MM.1S (cell line): ENCODE results near the gene INCA1.

Experiments
- DNase-seq: peaks from one replicate; pipeline ENCODE4 v3.0.0-alpha.2; 2015
- H2AFZ ChIP-seq: fragments of 300-600 bp; sonication (generic); 2 replicates; pipeline ENCODE4 v1.6.0; 2016; ENCODE audit warnings: antibody characterized with exemption, low read length
- H3F3A ChIP-seq: fragments of 300-600 bp; sonication (generic); 2 replicates; pipeline ENCODE4 v1.6.1; 2016; ENCODE audit warnings: mild to moderate bottlenecking, antibody characterized with exemption, low read length, moderate library complexity, mixed read lengths; ENCODE audit not compliant: insufficient read depth
- H3K27ac ChIP-seq: fragments of 300-600 bp; sonication (generic); 2 replicates; pipeline ENCODE4 v1.5.1; 2016; ENCODE audit warnings: mild to moderate bottlenecking, low read length
- H3K27me3 ChIP-seq: fragments of 300-600 bp; sonication (generic); replicated peaks from 2 replicates; pipeline ENCODE4 v1.6.0; 2016; ENCODE audit warnings: low read length; ENCODE audit not compliant: insufficient read depth
- H3K36me3 ChIP-seq: fragments of 300-600 bp; sonication (generic); replicated peaks from 2 replicates; pipeline ENCODE4 v1.6.1; 2016; ENCODE audit warnings: mild to moderate bottlenecking, low read length, mixed read lengths; ENCODE audit not compliant: insufficient read depth
- H3K4me1 ChIP-seq: fragments of 300-600 bp; sonication (generic); 2 replicates; pipeline ENCODE4 v1.6.1; 2016; ENCODE audit warnings: low read length, mixed read lengths
- H3K4me2 ChIP-seq: fragments of 300-600 bp; sonication (generic); 2 replicates; pipeline ENCODE4 v1.6.0; 2016; ENCODE audit warnings: low read depth, low read length
- H3K4me3 ChIP-seq: fragments of 300-600 bp; sonication (generic); 2 replicates; pipeline ENCODE4 v1.5.1; 2016; ENCODE audit warnings: low read length, mixed read lengths
- H3K79me2 ChIP-seq: fragments of 300-600 bp; sonication (generic); 2 replicates; pipeline ENCODE4 v1.6.1; 2016; ENCODE audit warnings: mixed run types, low read length, mixed read lengths
- H3K9ac ChIP-seq: fragments of 300-600 bp; sonication (generic); 2 replicates; pipeline ENCODE4 v1.6.1; 2016; ENCODE audit warnings: low read length, mixed read lengths
- H3K9me2 ChIP-seq: fragments of 300-600 bp; sonication (generic); replicated peaks from 2 replicates; pipeline ENCODE4 v1.6.1; 2016; ENCODE audit warnings: mild to moderate bottlenecking, low read length, mixed read lengths; ENCODE audit not compliant: insufficient read depth
- H3K9me3 ChIP-seq: fragments of 300-600 bp; sonication (generic); replicated peaks from 2 replicates; pipeline ENCODE4 v1.6.1; 2016; ENCODE audit warnings: mild to moderate bottlenecking, low read length, mixed read lengths; ENCODE audit not compliant: insufficient read depth
- H4K20me1 ChIP-seq: fragments of 300-600 bp; sonication (generic); 2 replicates; pipeline ENCODE4 v1.6.1; 2016; ENCODE audit warnings: mild to moderate bottlenecking, low read length, moderate library complexity, mixed read lengths; ENCODE audit not compliant: insufficient read depth
- EZH2 ChIP-seq: fragments of 300-600 bp; sonication (generic); optimal IDR thresholded peaks from 2 replicates; pipeline ENCODE3; 2017; ENCODE audit warnings: low read depth, mild to moderate bottlenecking, antibody characterized with exemption, low read length, mixed read lengths
- EZH2phosphoT487 ChIP-seq: fragments of 300-600 bp; sonication (generic); IDR thresholded peaks from 2 replicates; pipeline ENCODE4 v1.6.1; 2018; ENCODE audit warnings: antibody characterized with exemption, low read length
- TF ChIP-seq, protein P1 (sequence below): fragments of 300-600 bp; sonication (generic); IDR thresholded peaks from 2 replicates; pipeline ENCODE4 v1.5.1; 2016; ENCODE audit warnings: antibody characterized with exemption, low read length, mixed read lengths

The INCA1 gene

DNA sequence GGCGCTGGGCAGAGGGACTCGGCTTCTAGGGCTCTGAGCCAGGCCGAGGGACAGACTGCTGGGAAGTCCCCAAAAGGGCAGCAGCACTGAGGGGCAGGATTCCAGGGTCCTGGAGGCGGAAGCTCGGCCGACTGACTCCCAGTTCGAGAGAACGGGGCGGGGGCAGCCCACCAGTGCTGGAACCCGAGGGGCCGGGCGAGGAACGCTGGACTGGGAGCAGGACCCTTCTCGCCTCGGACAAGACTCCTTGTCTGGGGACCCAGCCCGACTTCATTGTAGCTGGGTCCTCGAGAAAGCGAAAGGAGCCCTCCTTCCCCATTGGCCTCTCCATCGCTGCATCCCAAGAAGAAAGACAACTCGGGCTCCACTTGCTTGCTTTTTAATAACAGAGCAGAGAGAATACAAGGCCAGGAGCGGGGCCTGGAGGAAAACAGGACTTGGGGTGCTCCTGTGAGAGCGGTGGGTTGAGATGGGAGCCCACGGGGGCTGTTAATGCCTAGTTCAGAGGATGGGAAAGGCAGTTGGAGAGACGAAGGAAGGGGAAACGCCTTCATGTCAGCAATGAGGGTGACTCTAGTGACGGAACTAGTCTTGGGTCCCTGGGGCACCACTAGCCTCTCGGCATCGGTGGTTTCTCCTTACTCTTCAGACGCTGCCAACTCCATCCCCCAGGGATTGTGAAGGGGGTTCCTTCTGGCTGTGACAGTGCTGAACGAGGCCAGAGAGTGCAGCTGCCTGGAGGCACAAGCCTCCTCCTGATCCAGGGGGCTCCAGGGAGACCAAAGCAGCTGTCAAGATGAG, 9.4 kb downstream of the INCA1 start:
- DNase-seq = no peak
- Histone ChIP-seq H3K9ac (peak overlapping the region; percentile 83), H3K27ac (peak overlapping the region; percentile 41; the same call in 1 of the 2 replicates)

DNA sequence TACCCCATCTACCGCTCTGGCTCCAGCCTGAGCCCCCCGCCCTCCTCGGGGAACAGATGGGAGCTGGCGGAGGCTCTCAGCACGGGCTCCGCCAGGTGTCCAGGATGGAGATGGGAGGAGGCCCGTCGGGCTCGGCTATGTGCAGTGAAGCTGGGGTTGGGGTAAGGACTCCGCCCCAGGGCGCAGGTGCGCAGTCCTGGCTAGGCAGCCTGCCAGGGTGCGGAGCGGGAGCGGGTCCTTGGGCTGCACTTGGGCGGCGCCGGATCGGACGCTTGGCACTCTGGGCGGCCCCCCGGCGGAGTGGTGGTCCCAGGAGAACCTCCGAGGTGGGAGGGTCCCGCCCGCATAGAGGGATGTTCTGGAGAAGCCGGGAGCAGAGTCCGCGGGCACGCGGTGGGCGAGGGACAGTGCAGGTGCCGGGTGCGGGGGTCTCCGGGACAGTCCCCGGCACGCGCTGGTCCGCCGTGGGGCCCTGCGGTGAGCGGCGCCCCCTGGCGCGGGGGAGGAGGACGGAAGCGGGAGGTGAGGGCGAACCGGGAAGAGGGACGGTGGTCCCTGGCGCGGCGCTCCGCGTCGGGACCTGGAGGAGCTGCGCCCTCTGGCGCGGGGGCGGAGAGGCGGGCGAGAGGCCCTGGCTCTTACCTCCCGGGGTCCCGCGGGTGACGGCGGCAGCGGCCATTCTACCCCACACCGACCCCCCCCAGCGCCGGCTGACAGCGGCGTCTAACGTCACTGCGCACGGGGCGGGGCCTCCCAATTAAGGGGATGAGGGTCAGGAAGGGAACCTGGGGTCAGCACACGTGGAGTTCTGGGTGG, 10.2 kb downstream of the INCA1 start, which contains the start of gene CAMTA2:
TSS of gene CAMTA2 (minus strand) at position 725 of the 816 bp plus-strand sequence. CDS start 1,453 bp downstream, outside the sequence.
- no peaks in the 10 kb centered on the region for H3K27me3 ChIP-seq
- peak; percentile 75 for DNase-seq
- H3K27ac ChIP-seq = peak within 1 kb of the TSS; percentile 41; the same call in 1 of the 2 replicates

More for the DNA sequence above, 9.4 kb downstream of the INCA1 start:
- Histone ChIP-seq H3K4me3 (peak overlapping the region; percentile 92), H3K9me3 (no peaks in the 10 kb centered on the region), H3K27me3 (no peaks in the 10 kb centered on the region), H3K36me3 (no peaks in the 10 kb centered on the region), H3K4me2 (peak overlapping the region; percentile 98), H3F3A (0 out of 2 replicates have a peak, but pooled peaks cover 5% of the 10 kb centered on the region), H4K20me1 (no peaks in the 10 kb centered on the region), H3K79me2 (peaks cover 14% of the 10 kb centered on the region; the same call in 1 of the 2 replicates), H3K9me2 (no peaks in the 10 kb centered on the region), H2AFZ (peak overlapping the region; percentile 96), H3K4me1 (peaks cover 16% of the 10 kb centered on the region; the same call in 1 of the 2 replicates)
- TF ChIP-seq EZH2phosphoT487 = no peak
- TF ChIP-seq, protein P1, sequence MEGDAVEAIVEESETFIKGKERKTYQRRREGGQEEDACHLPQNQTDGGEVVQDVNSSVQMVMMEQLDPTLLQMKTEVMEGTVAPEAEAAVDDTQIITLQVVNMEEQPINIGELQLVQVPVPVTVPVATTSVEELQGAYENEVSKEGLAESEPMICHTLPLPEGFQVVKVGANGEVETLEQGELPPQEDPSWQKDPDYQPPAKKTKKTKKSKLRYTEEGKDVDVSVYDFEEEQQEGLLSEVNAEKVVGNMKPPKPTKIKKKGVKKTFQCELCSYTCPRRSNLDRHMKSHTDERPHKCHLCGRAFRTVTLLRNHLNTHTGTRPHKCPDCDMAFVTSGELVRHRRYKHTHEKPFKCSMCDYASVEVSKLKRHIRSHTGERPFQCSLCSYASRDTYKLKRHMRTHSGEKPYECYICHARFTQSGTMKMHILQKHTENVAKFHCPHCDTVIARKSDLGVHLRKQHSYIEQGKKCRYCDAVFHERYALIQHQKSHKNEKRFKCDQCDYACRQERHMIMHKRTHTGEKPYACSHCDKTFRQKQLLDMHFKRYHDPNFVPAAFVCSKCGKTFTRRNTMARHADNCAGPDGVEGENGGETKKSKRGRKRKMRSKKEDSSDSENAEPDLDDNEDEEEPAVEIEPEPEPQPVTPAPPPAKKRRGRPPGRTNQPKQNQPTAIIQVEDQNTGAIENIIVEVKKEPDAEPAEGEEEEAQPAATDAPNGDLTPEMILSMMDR = no peak
- no peak for TF ChIP-seq EZH2

DNA sequence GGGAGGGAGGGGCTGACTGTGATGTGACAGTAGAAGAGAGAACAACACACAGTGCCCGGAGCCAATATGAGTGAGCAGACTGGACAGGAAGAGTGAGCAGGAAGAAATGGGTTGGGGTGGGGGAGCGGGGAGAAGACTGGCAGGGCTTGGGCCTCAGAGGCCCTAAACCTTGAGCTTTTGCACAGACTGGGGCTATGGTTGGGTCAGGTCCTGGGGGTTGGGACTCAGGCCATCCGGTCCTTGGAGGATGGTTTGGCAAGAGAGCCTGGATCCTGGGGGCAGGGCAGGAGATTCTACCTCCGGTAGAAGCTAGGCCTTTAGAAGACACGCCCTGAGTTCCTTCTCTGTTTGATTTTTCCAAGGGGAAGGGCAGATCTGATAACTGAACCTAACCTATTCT, 10.9 kb downstream of the INCA1 start:
- Histone ChIP-seq H3K79me2 (peaks cover 14% of the 10 kb centered on the region; the same call in 1 of the 2 replicates), H3K9me3 (no peaks in the 10 kb centered on the region), H3K4me1 (peaks cover 16% of the 10 kb centered on the region; the same call in 1 of the 2 replicates), H3K4me3 (peak overlapping the region; percentile 92), H3K36me3 (no peaks in the 10 kb centered on the region), H3K9ac (peak overlapping the region; percentile 83; the same call in 1 of the 2 replicates), H3K4me2 (peak overlapping the region; percentile 98), H3K27me3 (no peaks in the 10 kb centered on the region), H3K27ac (no peak overlapping the region), H3K9me2 (no peaks in the 10 kb centered on the region), H4K20me1 (no peaks in the 10 kb centered on the region), H2AFZ (peak overlapping the region; percentile 96; the same call in 1 of the 2 replicates), H3F3A (0 out of 2 replicates have a peak, but pooled peaks cover 3% of the 10 kb centered on the region)
- no peak for DNase-seq
- TF ChIP-seq EZH2phosphoT487 (no peak), EZH2 (no peak)

More for the DNA sequence above, 10.2 kb downstream of the INCA1 start, which contains the start of gene CAMTA2:
- Histone ChIP-seq H3K79me2 (peaks cover 14% of the 10 kb centered on the region; the same call in 1 of the 2 replicates), H3K4me3 (peak within 1 kb of the TSS; percentile 92), H3K9me3 (no peaks in the 10 kb centered on the region), H2AFZ (peak within 1 kb of the TSS; percentile 96), H3K36me3 (no peaks in the 10 kb centered on the region), H3K4me1 (peaks cover 16% of the 10 kb centered on the region; the same call in 1 of the 2 replicates), H3F3A (0 out of 2 replicates have a peak, but pooled peaks cover 5% of the 10 kb centered on the region), H3K9ac (peak within 1 kb of the TSS; percentile 83), H4K20me1 (no peaks in the 10 kb centered on the region), H3K4me2 (peak within 1 kb of the TSS; percentile 98), H3K9me2 (no peaks in the 10 kb centered on the region)
- no peak for TF ChIP-seq EZH2
- TF ChIP-seq, protein P1 = peak; percentile 69
